HepG2 (cell line): ENCODE measurements around the gene CCL18. TPM values are rescaled to one million over a fixed set of nuclear protein-coding genes. Genes with fewer than 3 reads are reported as not detected.
A peak's percentile ranks its signal among the peaks of the same experiment; 100 is the strongest.
"Not testable (repeated sequence)": the region's sequence is repeated elsewhere in the genome, so short reads cannot be mapped to it uniquely, and the experiment has no call there.

Experiments used
- ATAC-seq: fragments of 200-7000 bp; cut with Tn5 transposase; 3 replicates; pipeline ENCODE4 v1.9.1; 2020; ENCODE audit warnings: mild to moderate bottlenecking, moderate library complexity
- BruUV-seq: library from RNA; stranded (reverse); fragments of 400-500 nt; replicated peaks from 2 replicates; lab custom pipeline; 2021; lab: Mats Ljungman, UMichigan
- CTCF ChIA-PET: fragments of 300-600 bp; formaldehyde crosslinking; extraction: SDS; loops from one replicate; lab custom pipeline; 2021; ENCODE audit warnings: low total read pairs, inconsistent platforms, low intra/inter-chr PET ratio; lab: Yijun Ruan, JAX
- POLR2A ChIA-PET: fragments of 350-600 bp; sonication (Branson Sonifier 250); formaldehyde crosslinking; loops from one replicate; lab custom pipeline; 2020; ENCODE audit warnings: antibody characterized with exemption, inconsistent platforms; lab: Yijun Ruan, JAX
- DNase-seq: peaks from one replicate; pipeline ENCODE4 v3.0.0-alpha.2; 2015; ENCODE audit warnings: low spot score
- FAIRE-seq: peaks from 3 replicates; lab custom pipeline; 2011; peaks lifted over from hg19 to GRCh38; lab: Jason Lieb, UNC
- H2AFZ ChIP-seq: one replicate; pipeline ENCODE4 v1.6.1; 2011; ENCODE audit warnings: low read length, inconsistent platforms
- H3K27ac ChIP-seq: fragments of 300-600 bp; 3 replicates; pipeline ENCODE4 v1.8.0; 2011; ENCODE audit warnings: mixed run types, mild to moderate bottlenecking, mixed read lengths, low read length, inconsistent platforms; ENCODE audit not compliant: insufficient read depth; ENCODE audit errors: extremely low read length
- H3K27me3 ChIP-seq, 2 experiments: fragments of 200-600 bp in 1 of 2; 2 replicates in 1 of 2; 3 replicates in 1 of 2; pipeline versions ENCODE4 v1.6.0 to v1.8.0; 2011; ENCODE audit warnings: low read length in 2 of 2, mild to moderate bottlenecking in 2 of 2, moderate library complexity in 2 of 2, inconsistent platforms in 1 of 2; ENCODE audit not compliant: insufficient read depth in 2 of 2, control insufficient read depth in 1 of 2
- H3K36me3 ChIP-seq, 2 experiments: fragments of 200-600 bp in 1 of 2; replicated peaks in 1 of 2; 2 replicates in 1 of 2; 3 replicates in 1 of 2; pipeline versions ENCODE4 v1.5.1 to v1.8.0; 2011; ENCODE audit warnings: low read length in 2 of 2, inconsistent platforms in 1 of 2; ENCODE audit not compliant: insufficient read depth in 2 of 2, control insufficient read depth in 1 of 2
- H3K4me1 ChIP-seq: 2 replicates; pipeline ENCODE4 v1.5.1; 2012; ENCODE audit warnings: low read length, inconsistent platforms; ENCODE audit not compliant: insufficient read depth
- H3K4me2 ChIP-seq: 2 replicates; pipeline ENCODE4 v1.6.0; 2011; ENCODE audit warnings: low read depth, low read length, inconsistent platforms
- H3K4me3 ChIP-seq, 3 experiments: fragments of 200-600 bp in 1 of 3; sonication (generic), shearing (Covaris generic) in 1 of 3; replicated peaks in 1 of 3; 2 replicates each; pipeline ENCODE4 v1.5.1; 2011 to 2016; ENCODE audit warnings: low read length in 3 of 3, inconsistent platforms in 2 of 3, low read depth in 2 of 3, mild to moderate bottlenecking in 2 of 3, control low read depth in 1 of 3, mixed read lengths in 1 of 3; ENCODE audit not compliant: insufficient read depth in 1 of 3
- H3K79me2 ChIP-seq: one replicate; pipeline ENCODE4 v1.6.1; 2011; ENCODE audit warnings: low read length, inconsistent platforms; ENCODE audit not compliant: insufficient read depth
- H3K9ac ChIP-seq: 2 replicates; pipeline ENCODE4 v1.6.0; 2011; ENCODE audit warnings: mild to moderate bottlenecking, low read depth, low read length, inconsistent platforms; ENCODE audit not compliant: insufficient read depth
- H3K9me3 ChIP-seq: 2 replicates; pipeline ENCODE4 v1.5.1; 2012; ENCODE audit warnings: mild to moderate bottlenecking, low read length
- H4K20me1 ChIP-seq: 2 replicates; pipeline ENCODE4 v1.6.0; 2011; ENCODE audit warnings: inconsistent platforms, mild to moderate bottlenecking, low read length, moderate library complexity; ENCODE audit not compliant: insufficient read depth
- CEBPB ChIP-seq: IDR thresholded peaks from 2 replicates; pipeline ENCODE4 v1.6.1; 2011; ENCODE audit warnings: low read depth, low read length, improper control_type of control experiment, borderline replicate concordance
- ERF ChIP-seq: IDR thresholded peaks from 2 replicates; pipeline ENCODE4 v1.6.1; 2018; ENCODE audit warnings: missing biosample characterization, missing genetic modification reagents
- MED13 ChIP-seq: sonication (generic); formaldehyde crosslinking; IDR thresholded peaks from 2 replicates; pipeline ENCODE4 v1.5.0; 2020; ENCODE audit warnings: missing genetic modification reagents
- NCOA2 ChIP-seq: sonication (generic); formaldehyde crosslinking; IDR thresholded peaks from 2 replicates; pipeline ENCODE4 v1.8.0; 2022; ENCODE audit warnings: inconsistent platforms
- WGBS: methylation state at CpG from one replicate; pipeline ENCODE4 v1.1.6; 2017; ENCODE audit warnings: low lambda C conversion rate; 5-methylcytosine and 5-hydroxymethylcytosine counted together
- in situ Hi-C: cut with HindIII; loops from 2 replicates; pipeline ENCODE4 v1.10.0; 2017; ENCODE audit warnings: low pct_unique_long_range_greater_than_20kb; ENCODE audit not compliant: extremely low pct_ligation_motif_present
- intact Hi-C: fragments of 100-400 bp; cut with micrococcal nuclease; formaldehyde crosslinking; loops from one replicate; pipeline ENCODE4 v1.10.0; 2022; ENCODE audit not compliant: unreplicated experiment
- polyA plus RNA-seq, 8 experiments: library from polyadenylated mRNA; depleted of rRNA in 3 of 8; stranded (reverse) in 7 of 8; unstranded in 1 of 8; fragments of >200 nt; fragmentation: Illumina TruSeq in 4 of 8; extraction: Trizol in 4 of 8; gene quantifications; 2 replicates each; pipeline versions ENCODE4 v1.2.1 to v1.2.3, GENCODE V29; 2011 to 2016; ENCODE audit warnings: low read depth in 4 of 8, missing spikeins in 1 of 8, mixed read lengths in 1 of 8; ENCODE audit not compliant: insufficient read depth in 1 of 8
- total RNA-seq, 5 experiments: library from RNA; depleted of rRNA; stranded (reverse); fragments of >200 nt; fragmentation: Illumina TruSeq; extraction: Trizol; gene quantifications; 2 replicates each; pipeline ENCODE4 v1.2.3, GENCODE V29; 2016; ENCODE audit warnings: low read depth in 1 of 5
- TF ChIP-seq, protein P1 (sequence below): sonication (generic); formaldehyde crosslinking; IDR thresholded peaks from 2 replicates; pipeline ENCODE4 v1.8.0; 2022; ENCODE audit warnings: mild to moderate bottlenecking, missing genetic modification reagents
- TF ChIP-seq, protein P2 (sequence below): sonication (generic); formaldehyde crosslinking; IDR thresholded peaks from 2 replicates; pipeline ENCODE4 v1.4.0; 2020; ENCODE audit warnings: missing genetic modification reagents, borderline replicate concordance
- TF ChIP-seq, protein P3 (sequence below): sonication (generic); formaldehyde crosslinking; IDR thresholded peaks from 2 replicates; pipeline ENCODE4 v1.9.0; 2022; ENCODE audit warnings: missing genetic modification reagents, mild to moderate bottlenecking, borderline replicate concordance
- TF ChIP-seq, protein P4 (sequence below): sonication (generic); formaldehyde crosslinking; IDR thresholded peaks from 2 replicates; pipeline ENCODE4 v1.5.0; 2020; ENCODE audit warnings: mild to moderate bottlenecking, missing genetic modification reagents

Gene CCL18
- total and polyA plus RNA-seq, 2 of the 13 experiments (the other 11 are each of a cell fraction or from before 2014, with no cell fraction given) = not detected

DNA sequence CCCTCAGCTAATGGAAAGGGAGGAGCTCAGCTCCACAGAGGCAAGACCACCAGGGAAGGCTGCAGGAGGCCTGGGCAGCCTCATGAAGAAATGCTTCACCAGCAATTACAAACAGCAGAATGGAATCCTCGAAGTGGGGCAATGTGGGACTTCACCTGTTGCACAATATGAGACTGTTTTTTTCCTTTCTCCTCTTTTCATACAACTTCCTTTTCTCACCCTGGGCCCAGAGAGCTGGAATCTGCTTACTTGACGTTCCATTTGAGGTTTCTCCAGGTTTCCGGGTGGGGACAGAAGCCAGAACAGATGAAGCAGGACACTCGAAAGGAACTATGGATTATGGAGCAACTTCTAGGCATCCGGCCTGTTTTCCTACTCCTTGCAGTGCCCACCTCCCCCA is 44.2 kb downstream of the CCL18 start:
- H4K20me1 ChIP-seq, H3K4me3 ChIP-seq, H3K4me1 ChIP-seq, H3K4me2 ChIP-seq, H3K79me2 ChIP-seq, CTCF ChIA-PET, intact Hi-C loops, H2AFZ ChIP-seq, H3K9ac ChIP-seq, H3K27me3 ChIP-seq, H3K9me3 ChIP-seq, DNase-seq, H3K27ac ChIP-seq, ATAC-seq, BruUV-seq, POLR2A ChIA-PET, H3K36me3 ChIP-seq, FAIRE-seq: not testable (repeated sequence)
- in situ Hi-C loops = loop anchor here (10.0 kb wide), 1 partner anchor 63 kb away; no protein-coding TSS in a partner anchor
- 5% methylated on average over 5 of the region's 5 CpGs for WGBS
- TF ChIP-seq CEBPB = 0 out of 2 replicates have a peak, but pooled peaks have one; percentile 9

DNA sequence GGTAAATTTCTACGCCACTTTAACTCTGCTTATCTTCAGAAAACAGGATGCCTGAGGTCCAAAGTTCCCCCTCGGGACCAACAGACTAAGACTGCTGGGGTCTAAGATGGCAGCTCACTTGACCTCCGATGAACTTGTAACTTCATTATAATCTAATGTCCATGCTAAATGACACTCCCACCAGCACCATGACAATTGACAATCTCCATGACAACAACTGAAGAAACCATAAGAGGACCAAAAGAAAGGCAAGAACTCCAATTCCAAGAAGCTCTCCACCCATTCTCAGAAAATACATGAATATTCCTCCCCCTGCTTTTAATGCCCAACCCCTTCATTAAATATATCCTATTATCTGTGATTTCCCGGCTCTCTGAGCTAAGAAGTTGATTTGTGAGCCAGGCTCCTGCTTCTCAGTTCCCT is 47.0 kb downstream of the CCL18 start:
- FAIRE-seq (no peak), ATAC-seq (no peak), DNase-seq (no peak)
- H3K27ac ChIP-seq = no peak overlapping the region
- no peaks in the 10 kb centered on the region for H4K20me1 ChIP-seq
- H2AFZ ChIP-seq = no peak overlapping the region
- ChIA-PET POLR2A (no interaction called here), CTCF (no interaction called here)
- H3K36me3 ChIP-seq = no peaks in the 10 kb centered on the region
- 23% methylated on average over 4 of the region's 4 CpGs for WGBS
- no peaks in the 10 kb centered on the region for H3K4me1 ChIP-seq
- no peak overlapping the region for H3K4me2 ChIP-seq
- intact Hi-C loops (no loop called here), in situ Hi-C loops (no loop called here)
- H3K4me3 ChIP-seq = no peak overlapping the region
- BruUV-seq = no TSS peak
- no peaks in the 10 kb centered on the region for H3K79me2 ChIP-seq
- no peaks in the 10 kb centered on the region for H3K27me3 ChIP-seq
- no peak overlapping the region for H3K9ac ChIP-seq
- H3K9me3 ChIP-seq = no peaks in the 10 kb centered on the region
- TF ChIP-seq, protein P1, sequence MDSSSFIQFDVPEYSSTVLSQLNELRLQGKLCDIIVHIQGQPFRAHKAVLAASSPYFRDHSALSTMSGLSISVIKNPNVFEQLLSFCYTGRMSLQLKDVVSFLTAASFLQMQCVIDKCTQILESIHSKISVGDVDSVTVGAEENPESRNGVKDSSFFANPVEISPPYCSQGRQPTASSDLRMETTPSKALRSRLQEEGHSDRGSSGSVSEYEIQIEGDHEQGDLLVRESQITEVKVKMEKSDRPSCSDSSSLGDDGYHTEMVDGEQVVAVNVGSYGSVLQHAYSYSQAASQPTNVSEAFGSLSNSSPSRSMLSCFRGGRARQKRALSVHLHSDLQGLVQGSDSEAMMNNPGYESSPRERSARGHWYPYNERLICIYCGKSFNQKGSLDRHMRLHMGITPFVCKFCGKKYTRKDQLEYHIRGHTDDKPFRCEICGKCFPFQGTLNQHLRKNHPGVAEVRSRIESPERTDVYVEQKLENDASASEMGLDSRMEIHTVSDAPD = no peak
- TF ChIP-seq, protein P2, sequence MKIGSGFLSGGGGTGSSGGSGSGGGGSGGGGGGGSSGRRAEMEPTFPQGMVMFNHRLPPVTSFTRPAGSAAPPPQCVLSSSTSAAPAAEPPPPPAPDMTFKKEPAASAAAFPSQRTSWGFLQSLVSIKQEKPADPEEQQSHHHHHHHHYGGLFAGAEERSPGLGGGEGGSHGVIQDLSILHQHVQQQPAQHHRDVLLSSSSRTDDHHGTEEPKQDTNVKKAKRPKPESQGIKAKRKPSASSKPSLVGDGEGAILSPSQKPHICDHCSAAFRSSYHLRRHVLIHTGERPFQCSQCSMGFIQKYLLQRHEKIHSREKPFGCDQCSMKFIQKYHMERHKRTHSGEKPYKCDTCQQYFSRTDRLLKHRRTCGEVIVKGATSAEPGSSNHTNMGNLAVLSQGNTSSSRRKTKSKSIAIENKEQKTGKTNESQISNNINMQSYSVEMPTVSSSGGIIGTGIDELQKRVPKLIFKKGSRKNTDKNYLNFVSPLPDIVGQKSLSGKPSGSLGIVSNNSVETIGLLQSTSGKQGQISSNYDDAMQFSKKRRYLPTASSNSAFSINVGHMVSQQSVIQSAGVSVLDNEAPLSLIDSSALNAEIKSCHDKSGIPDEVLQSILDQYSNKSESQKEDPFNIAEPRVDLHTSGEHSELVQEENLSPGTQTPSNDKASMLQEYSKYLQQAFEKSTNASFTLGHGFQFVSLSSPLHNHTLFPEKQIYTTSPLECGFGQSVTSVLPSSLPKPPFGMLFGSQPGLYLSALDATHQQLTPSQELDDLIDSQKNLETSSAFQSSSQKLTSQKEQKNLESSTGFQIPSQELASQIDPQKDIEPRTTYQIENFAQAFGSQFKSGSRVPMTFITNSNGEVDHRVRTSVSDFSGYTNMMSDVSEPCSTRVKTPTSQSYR (CRISPR knock-in tag) = no peak
- no peak for TF ChIP-seq MED13
- no peak for TF ChIP-seq NCOA2 (CRISPR knock-in tag)
- TF ChIP-seq, protein P3, sequence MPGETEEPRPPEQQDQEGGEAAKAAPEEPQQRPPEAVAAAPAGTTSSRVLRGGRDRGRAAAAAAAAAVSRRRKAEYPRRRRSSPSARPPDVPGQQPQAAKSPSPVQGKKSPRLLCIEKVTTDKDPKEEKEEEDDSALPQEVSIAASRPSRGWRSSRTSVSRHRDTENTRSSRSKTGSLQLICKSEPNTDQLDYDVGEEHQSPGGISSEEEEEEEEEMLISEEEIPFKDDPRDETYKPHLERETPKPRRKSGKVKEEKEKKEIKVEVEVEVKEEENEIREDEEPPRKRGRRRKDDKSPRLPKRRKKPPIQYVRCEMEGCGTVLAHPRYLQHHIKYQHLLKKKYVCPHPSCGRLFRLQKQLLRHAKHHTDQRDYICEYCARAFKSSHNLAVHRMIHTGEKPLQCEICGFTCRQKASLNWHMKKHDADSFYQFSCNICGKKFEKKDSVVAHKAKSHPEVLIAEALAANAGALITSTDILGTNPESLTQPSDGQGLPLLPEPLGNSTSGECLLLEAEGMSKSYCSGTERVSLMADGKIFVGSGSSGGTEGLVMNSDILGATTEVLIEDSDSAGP (CRISPR knock-in tag) = no peak
- TF ChIP-seq, protein P4, sequence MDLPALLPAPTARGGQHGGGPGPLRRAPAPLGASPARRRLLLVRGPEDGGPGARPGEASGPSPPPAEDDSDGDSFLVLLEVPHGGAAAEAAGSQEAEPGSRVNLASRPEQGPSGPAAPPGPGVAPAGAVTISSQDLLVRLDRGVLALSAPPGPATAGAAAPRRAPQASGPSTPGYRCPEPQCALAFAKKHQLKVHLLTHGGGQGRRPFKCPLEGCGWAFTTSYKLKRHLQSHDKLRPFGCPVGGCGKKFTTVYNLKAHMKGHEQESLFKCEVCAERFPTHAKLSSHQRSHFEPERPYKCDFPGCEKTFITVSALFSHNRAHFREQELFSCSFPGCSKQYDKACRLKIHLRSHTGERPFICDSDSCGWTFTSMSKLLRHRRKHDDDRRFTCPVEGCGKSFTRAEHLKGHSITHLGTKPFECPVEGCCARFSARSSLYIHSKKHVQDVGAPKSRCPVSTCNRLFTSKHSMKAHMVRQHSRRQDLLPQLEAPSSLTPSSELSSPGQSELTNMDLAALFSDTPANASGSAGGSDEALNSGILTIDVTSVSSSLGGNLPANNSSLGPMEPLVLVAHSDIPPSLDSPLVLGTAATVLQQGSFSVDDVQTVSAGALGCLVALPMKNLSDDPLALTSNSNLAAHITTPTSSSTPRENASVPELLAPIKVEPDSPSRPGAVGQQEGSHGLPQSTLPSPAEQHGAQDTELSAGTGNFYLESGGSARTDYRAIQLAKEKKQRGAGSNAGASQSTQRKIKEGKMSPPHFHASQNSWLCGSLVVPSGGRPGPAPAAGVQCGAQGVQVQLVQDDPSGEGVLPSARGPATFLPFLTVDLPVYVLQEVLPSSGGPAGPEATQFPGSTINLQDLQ (CRISPR knock-in tag) = no peak
- TF ChIP-seq ERF (CRISPR knock-in tag) = no peak
